GM20000 (cell line): ENCODE measurements around the gene PHF21A.

Experiments used
- DNase-seq: peaks from one replicate; pipeline ENCODE4 v3.0.0; 2012; ENCODE audit warnings: low spot score
- TF ChIP-seq, protein P1 (sequence below): IDR thresholded peaks from 2 replicates; pipeline ENCODE4 v1.5.1; 2012; ENCODE audit warnings: mild to moderate bottlenecking, control low read depth; ENCODE audit errors: extremely low read depth, missing control alignments

The PHF21A gene

DNA sequence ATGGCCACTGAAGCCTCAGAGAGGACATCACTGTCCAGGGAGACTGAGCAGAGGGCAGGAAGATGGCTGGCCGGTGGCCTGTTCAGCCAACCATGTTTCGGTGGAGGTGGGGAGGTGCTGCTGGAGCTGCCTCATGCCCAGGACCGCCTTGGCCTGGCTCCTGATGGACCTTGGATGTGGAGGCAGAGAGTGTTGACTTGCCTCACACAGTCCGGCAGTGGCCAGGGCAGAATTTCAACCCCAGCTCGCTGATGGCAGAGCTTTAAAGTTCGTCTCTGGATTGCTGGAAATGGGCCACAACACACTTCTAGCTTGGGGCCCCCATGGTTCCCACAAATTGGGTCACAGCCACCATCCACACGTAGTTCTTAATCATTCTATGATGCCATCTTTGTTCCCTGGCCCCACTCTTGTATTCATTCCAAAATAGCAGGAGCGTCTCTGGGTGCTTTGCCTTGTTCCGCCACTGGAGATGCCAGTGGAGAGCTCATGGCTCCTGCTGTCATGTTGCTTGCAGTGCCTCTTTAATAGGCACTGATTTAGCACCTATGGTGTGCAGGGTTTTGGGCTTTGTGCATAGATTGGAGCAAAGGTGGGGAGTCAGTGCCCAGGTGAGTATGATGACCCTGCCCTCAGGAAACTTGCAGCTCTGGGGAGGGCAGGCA, 230.2 kb downstream of the PHF21A start:
- TF ChIP-seq, protein P1, sequence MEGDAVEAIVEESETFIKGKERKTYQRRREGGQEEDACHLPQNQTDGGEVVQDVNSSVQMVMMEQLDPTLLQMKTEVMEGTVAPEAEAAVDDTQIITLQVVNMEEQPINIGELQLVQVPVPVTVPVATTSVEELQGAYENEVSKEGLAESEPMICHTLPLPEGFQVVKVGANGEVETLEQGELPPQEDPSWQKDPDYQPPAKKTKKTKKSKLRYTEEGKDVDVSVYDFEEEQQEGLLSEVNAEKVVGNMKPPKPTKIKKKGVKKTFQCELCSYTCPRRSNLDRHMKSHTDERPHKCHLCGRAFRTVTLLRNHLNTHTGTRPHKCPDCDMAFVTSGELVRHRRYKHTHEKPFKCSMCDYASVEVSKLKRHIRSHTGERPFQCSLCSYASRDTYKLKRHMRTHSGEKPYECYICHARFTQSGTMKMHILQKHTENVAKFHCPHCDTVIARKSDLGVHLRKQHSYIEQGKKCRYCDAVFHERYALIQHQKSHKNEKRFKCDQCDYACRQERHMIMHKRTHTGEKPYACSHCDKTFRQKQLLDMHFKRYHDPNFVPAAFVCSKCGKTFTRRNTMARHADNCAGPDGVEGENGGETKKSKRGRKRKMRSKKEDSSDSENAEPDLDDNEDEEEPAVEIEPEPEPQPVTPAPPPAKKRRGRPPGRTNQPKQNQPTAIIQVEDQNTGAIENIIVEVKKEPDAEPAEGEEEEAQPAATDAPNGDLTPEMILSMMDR, result no peak
- no peak for DNase-seq

DNA sequence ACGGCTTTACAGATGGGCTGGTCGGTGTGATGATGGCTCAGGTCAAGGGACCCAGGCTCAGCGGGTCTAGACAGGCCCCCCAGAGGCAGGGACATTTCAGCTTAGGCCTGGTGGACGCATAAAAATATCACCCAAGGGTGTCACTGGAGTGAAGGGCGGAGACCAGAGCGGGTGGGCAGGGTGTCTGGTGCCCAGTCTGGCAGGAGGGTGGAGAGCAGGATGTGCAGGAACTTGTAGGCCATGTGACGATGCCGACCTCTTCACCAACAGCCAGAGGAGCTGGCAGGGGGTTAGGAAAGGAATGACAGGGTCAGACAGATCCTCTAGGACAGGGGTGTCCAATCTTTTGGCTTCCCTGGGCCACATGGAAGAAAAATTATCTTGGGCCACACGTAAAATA, 231.3 kb downstream of the PHF21A start:
- DNase-seq, result no peak
- TF ChIP-seq, protein P1, result no peak

DNA sequence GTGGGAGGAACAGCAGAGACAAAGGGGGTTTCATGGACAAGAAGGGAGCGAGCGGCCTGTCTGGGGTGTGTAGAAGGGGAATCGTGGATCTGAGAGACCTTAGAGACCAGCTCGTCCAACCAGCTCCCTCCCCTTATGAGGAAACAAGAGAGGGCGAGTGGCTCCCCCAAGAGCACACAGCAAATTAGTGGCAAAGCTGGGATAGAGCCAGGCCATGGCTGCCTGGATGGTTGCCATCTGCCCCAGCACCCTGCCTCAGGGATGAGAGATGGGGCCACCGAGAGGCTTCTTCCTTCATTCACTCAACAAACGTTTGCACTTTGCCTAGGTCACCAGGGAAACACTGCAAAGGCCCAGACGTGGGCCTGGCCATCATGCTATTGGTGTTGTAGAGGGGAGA, 231.7 kb downstream of the PHF21A start:
- no peak for DNase-seq
- TF ChIP-seq, protein P1, result no peak

DNA sequence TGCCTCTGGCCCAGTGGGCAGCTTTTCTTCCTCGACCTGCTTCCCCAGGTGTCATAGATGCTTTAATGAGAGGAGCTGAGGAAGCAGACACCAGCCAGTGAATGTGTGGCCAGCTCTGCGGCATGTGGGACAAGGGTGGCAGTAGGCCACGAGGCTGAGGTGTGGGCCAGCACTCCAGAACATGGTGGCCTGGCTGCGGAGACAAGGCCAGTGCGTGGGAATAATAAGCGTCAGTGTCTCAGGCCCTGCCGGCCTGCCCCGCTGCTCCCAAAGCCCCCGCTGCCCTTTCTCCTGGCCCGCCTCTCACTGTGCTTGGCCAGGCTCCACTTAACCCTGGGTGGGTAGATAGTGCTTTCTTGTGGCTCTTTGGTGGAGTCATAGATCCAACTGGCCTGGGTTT, 233.7 kb downstream of the PHF21A start:
- DNase-seq, result no peak
- TF ChIP-seq, protein P1, result no peak

DNA sequence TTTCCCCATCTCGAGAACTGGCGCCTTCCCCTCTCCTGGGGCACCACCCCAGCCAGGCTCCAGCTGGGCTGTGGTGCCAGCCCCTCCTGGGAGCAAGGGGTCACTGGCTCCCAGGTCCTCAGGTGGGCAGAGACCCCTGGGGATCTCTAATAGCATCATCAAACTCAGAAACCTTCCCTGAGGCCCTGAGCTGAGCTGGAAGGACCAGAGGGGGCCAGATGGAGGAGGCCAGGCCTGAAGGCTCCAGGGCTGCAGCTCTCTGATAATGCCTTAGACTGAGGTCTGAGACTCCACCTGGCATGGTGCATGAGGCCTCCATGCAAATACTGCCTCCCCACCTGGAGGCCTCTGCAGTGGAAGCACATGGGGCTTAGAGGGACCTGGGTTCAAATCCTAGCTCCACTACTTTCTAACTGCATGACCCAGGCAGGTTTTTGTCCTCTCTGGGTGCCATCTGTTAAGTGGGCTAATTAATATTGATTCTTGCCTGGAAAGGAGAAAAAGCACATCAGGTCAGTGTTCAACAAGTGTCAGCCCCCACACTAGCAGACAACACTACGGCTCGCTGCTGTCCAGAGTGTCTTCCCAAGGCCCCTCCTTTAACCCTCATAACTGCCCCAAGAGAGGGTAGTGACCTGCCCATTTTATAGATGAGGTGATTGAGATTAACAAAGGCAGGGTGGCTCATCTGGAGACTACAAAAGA, 234.3 kb downstream of the PHF21A start:
- TF ChIP-seq, protein P1, result no peak
- no peak for DNase-seq

DNA sequence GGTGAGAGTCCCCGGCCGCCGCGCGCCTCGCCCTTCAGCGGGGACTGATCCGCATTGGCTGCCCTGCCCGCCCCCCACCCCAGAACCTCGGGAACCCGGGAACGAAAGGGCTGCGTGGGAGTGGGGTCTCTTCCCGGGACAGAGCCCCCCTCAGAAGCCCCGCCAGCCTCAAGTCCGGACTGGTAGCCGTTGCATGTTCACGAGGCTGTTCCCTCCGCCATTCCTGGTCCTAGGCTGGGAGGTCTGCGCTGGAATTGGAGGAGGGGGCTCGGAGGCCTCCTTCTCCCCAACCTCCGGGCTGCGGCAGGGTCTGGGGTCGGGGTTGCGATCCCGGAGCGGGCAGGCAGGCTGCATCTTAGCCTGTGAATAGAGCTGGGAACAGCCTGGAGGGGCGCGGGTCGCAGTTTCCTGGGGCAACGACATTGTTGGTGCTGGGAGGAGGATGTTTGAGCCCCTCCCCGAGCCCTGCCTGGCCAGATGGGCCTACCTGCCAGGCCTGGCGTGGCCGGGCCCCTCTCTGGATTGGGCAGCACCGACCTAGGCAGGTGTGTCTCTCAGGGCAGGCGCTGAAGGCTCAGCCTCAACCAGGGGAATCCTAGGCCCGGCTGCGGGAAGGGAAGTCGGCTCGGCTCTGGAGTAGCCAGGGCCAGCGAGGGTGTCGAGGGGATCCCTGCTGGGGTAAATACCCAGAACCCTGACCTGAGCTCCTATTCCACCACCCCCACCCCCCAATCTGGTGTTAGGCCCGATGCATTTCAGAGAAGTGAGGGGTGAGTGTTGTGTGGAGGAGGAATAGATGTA, 235.1 kb downstream of the PHF21A start:
- TF ChIP-seq, protein P1, result no peak
- DNase-seq, result no peak
